Measurements from ENCODE around the gene PKD1L1. TPM values are rescaled to one million over a fixed set of nuclear protein-coding genes. Genes with fewer than 3 reads are reported as not detected.

The PKD1L1 gene
- total RNA-seq, 2 experiments from 2014 or later = 0.06 to 0.19 TPM

- Mint-ChIP-seq H3K9me3 (ENCODE audit: low read depth) (no peaks in the 10 kb centered on the region), H3K27me3 (no peaks in the 10 kb centered on the region), H3K4me3 (no peak overlapping the region), H3K4me1 (no peaks in the 10 kb centered on the region), H3K36me3 (no peaks in the 10 kb centered on the region), H3K27ac (no peak overlapping the region)
- CTCF ChIA-PET = no interaction called here
- DNase-seq = no peak
- no peak for ATAC-seq
Measured at GRCh38 chr7:47771990-47772360, 176.3 kb downstream of the PKD1L1 start.

DNA sequence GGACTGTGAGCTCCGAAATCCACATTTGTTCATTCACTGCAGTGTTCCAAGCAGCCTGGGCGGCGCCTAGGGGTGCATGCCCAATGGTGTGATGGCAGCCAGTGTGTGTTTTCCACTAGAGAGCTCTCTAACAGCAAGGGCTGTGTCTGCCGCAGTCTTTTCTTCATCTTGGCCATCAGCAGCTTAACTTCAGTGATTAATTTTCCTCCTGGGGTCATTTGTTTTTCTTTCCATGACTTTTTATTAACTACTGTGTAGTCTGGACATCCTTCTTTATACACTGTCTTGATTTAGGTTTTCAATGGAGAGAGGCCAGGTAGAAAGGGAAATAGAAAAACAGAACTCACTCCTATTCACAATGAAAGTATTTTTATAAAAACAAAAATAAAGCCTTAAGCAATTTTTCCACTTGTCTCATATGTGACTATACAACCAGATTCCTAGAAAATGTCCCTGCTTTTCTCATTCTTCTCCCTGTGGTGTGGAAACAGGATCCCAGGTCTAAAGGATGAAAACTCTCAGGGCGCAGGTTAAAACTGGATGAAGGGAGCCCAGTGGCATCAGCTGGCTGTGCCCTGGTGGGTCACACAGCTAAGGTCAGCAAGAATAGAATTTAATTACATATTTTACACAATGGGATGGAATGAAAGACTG lies 176.8 kb downstream of the PKD1L1 start:
- Mint-ChIP-seq H3K9me3 (ENCODE audit: low read depth) (no peaks in the 10 kb centered on the region), H3K36me3 (no peaks in the 10 kb centered on the region), H3K4me3 (no peak overlapping the region), H3K27me3 (no peaks in the 10 kb centered on the region), H3K4me1 (no peaks in the 10 kb centered on the region), H3K27ac (no peak overlapping the region)
- ATAC-seq = no peak
- CTCF ChIA-PET = no interaction called here
- no peak for DNase-seq

GRCh38 chr7:47766126-47766525 lies 182.1 kb downstream of the PKD1L1 start:
- H3K27ac Mint-ChIP-seq = no peak overlapping the region
- H3K27me3 Mint-ChIP-seq = no peaks in the 10 kb centered on the region
- DNase-seq (no peak), ATAC-seq (no peak)
- no peaks in the 10 kb centered on the region for H3K36me3 Mint-ChIP-seq
- CTCF ChIA-PET = no interaction called here
- H3K4me1 Mint-ChIP-seq = no peaks in the 10 kb centered on the region
- no peaks in the 10 kb centered on the region for H3K9me3 Mint-ChIP-seq (ENCODE audit: low read depth)
- H3K4me3 Mint-ChIP-seq = no peak overlapping the region

DNA sequence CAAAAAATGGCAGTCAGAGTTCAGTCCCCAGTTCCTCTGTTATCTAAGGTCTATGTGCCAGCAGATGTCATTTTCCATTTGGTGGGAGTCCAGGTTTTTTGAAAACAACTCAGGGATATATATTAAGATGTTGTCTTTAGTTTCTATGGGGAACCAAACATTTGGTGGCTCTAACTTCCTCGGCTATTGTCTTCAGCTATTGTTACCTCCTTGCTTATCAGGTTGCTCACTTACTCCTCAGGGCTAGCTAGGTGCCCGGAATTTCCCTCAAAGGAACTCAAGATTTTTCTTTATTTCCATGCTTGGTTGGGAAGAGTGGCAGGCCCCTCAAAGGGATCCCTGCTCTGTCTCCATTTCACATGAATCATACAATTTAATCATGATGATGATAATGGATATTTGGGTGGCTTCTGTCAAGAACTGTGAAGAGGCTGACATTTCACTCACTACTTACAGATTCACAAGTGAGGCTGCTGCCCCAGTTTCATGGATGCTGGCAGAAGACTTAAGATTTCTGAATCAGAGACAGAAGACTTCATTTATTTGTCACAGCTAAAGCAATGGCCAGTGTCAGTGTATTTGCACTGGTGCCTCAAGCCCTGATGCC lies 182.8 kb downstream of the PKD1L1 start:
- Mint-ChIP-seq H3K36me3 (no peaks in the 10 kb centered on the region), H3K9me3 (ENCODE audit: low read depth) (no peaks in the 10 kb centered on the region), H3K27ac (no peak overlapping the region), H3K4me1 (no peaks in the 10 kb centered on the region), H3K4me3 (no peak overlapping the region), H3K27me3 (no peaks in the 10 kb centered on the region)
- CTCF ChIA-PET = no interaction called here
- DNase-seq (no peak), ATAC-seq (no peak)

GRCh38 chr7:47764746-47765145 lies 183.5 kb downstream of the PKD1L1 start:
- Mint-ChIP-seq H3K4me3 (no peak overlapping the region), H3K27me3 (no peaks in the 10 kb centered on the region), H3K9me3 (ENCODE audit: low read depth) (no peaks in the 10 kb centered on the region), H3K4me1 (no peaks in the 10 kb centered on the region), H3K27ac (no peak overlapping the region), H3K36me3 (no peaks in the 10 kb centered on the region)
- CTCF ChIA-PET = no interaction called here
- DNase-seq (no peak), ATAC-seq (no peak)

DNA sequence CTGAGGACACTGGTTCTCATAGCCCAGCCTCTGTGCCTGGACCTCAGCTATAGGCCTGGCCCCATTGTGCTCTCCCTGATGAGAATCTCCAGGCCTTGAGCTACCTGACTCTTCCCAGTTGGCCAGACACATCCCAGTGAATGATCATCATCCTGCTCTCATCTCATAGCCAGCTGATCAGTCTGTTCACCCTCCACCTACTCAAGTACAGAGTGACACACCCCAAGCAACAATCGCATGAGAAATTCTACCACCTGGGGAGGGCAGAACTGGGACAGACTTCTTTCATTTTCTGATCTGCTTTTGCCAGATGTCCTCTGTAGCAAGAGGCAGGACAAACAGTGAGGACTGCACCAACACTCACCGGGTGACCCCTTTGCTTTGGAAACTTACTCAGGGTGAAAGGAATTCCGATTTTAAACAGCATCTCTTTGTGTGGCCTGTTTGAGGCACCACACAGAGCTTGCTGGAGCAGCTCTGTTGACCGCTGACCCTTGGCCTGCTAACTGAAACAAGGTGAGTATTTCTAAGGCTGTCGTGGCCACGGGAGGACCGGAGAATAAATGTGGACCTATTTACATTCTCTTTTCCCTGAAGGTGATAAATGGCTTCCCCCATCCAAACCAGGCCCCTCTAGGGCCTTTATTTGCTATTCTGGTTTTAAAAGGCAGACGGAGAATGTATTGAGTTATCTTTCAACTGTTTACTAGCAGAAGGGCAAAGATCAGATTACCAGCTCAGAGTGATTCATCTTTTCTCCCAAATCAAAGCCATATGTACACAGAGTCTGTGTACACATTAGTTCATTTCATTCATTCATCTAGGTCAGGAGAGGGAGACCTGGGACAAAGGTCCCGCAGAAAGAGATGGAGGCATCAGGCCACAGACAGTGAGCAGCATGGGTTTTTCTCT lies 184.9 kb downstream of the PKD1L1 start:
- no peaks in the 10 kb centered on the region for H3K4me1 Mint-ChIP-seq
- no peaks in the 10 kb centered on the region for H3K27me3 Mint-ChIP-seq
- H3K4me3 Mint-ChIP-seq = no peak overlapping the region
- H3K9me3 Mint-ChIP-seq (ENCODE audit: low read depth) = no peaks in the 10 kb centered on the region
- H3K27ac Mint-ChIP-seq = no peak overlapping the region
- no peak for DNase-seq
- no peak for ATAC-seq
- H3K36me3 Mint-ChIP-seq = no peaks in the 10 kb centered on the region
- CTCF ChIA-PET = interaction anchor here (1.2 kb wide), 1 partner anchor 12 kb away, joined by 3 read pairs; no protein-coding TSS in a partner anchor

DNA sequence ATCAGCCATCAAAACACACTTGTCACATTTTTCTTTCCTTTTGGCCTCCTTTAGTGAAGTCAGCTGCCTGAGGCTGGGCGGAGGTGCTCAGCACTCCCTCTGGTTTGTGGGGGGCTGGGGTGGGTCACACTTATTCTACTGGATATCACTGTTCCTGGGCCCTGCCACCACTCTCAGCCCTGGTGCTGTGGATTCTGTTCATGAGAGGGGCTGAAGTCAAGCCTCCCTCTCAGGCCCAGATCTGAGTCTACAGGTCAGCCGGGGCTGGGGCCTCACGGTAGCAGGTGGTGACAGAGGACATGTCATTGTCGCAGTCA lies 185.6 kb downstream of the PKD1L1 start:
- Mint-ChIP-seq H3K9me3 (ENCODE audit: low read depth) (no peaks in the 10 kb centered on the region), H3K36me3 (no peaks in the 10 kb centered on the region), H3K4me3 (no peak overlapping the region), H3K27ac (no peak overlapping the region), H3K27me3 (no peaks in the 10 kb centered on the region), H3K4me1 (no peaks in the 10 kb centered on the region)
- CTCF ChIA-PET = interaction anchor here (1.2 kb wide), 1 partner anchor 12 kb away, joined by 3 read pairs; no protein-coding TSS in a partner anchor
- ATAC-seq (no peak), DNase-seq (no peak)

DNA sequence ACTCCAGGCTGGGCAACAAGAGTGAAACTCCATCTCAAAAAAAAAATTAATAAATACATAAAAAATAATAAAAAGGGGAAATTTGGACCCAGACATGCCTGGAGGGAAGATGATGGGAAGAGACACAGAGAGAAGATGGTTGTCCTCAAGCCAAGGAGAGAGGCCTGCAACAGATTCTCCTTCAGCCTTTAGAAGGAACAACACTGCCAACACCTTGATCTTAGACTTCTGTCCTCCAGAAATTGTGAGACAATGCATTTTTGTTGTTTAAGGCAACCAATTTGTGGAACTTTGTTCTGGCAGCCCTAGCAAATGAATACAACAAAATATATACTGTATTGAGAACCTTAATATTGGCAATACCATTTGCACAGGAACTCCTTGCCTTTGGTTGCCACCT lies 186.1 kb downstream of the PKD1L1 start:
- CTCF ChIA-PET = no interaction called here

GRCh38 chr7:47759056-47759706 lies 189.1 kb downstream of the PKD1L1 start:
- CTCF ChIA-PET = no interaction called here
- Mint-ChIP-seq H3K36me3 (no peaks in the 10 kb centered on the region), H3K27ac (no peak overlapping the region), H3K4me3 (no peak overlapping the region), H3K4me1 (no peaks in the 10 kb centered on the region), H3K9me3 (ENCODE audit: low read depth) (no peaks in the 10 kb centered on the region), H3K27me3 (no peaks in the 10 kb centered on the region)
- ATAC-seq (no peak), DNase-seq (no peak)

More for the DNA sequence above, 186.1 kb downstream of the PKD1L1 start:
- no peaks in the 10 kb centered on the region for H3K36me3 Mint-ChIP-seq
- H3K4me1 Mint-ChIP-seq = no peaks in the 10 kb centered on the region
- H3K27ac Mint-ChIP-seq = no peak overlapping the region
- DNase-seq (no peak), ATAC-seq (no peak)
- H3K9me3 Mint-ChIP-seq (ENCODE audit: low read depth) = no peaks in the 10 kb centered on the region
- no peak overlapping the region for H3K4me3 Mint-ChIP-seq
- no peaks in the 10 kb centered on the region for H3K27me3 Mint-ChIP-seq

DNA sequence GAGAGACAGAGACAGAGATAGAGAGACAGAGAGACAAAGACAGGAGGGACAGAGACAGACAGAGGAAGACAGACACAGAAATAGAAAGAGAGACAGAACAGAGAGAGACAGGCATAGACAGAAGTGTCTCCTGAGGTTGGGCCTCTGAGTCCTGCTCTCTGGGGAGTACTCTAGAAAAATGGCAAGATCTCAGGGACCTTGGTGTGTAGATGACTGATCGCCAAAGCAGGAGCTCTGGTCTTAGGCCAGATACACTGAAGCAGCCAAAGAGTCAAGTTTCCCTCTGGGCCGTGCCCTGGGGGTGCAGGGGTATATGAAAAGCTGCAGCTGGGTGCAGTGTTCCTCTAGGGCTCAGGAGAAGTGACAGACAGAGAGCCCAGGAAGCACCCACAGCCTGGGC lies 189.7 kb downstream of the PKD1L1 start:
- no peak for ATAC-seq
- Mint-ChIP-seq H3K36me3 (no peaks in the 10 kb centered on the region), H3K4me1 (no peaks in the 10 kb centered on the region), H3K27me3 (no peaks in the 10 kb centered on the region), H3K9me3 (ENCODE audit: low read depth) (no peaks in the 10 kb centered on the region), H3K27ac (no peak overlapping the region), H3K4me3 (no peak overlapping the region)
- CTCF ChIA-PET = no interaction called here
- no peak for DNase-seq

DNA sequence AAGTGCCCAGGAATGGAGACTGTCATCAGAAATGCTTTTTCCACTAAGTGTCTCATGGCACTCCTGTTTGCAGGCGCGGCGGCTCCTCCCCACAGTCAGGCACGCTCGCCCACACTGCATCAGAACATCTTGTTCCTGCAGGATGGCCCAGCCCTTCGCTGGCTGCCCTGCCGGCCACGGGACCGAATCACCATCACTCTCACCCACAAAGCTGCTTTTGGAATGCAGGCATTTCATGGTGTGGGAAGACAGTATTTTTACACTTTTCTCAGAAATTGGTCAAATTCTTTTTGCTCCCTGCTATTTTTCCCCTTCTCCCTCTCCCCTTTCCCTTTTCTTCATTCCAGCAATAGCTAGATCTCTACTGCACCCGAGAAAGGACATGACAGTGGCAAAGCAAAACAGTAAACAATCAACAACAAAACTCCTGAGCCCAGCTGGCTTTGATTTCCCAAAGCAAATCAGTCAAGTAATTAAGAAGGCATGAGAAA lies 190.3 kb downstream of the PKD1L1 start:
- no peaks in the 10 kb centered on the region for H3K27me3 Mint-ChIP-seq
- DNase-seq (no peak), ATAC-seq (no peak)
- no peaks in the 10 kb centered on the region for H3K36me3 Mint-ChIP-seq
- H3K4me3 Mint-ChIP-seq = no peak overlapping the region
- CTCF ChIA-PET = no interaction called here
- H3K9me3 Mint-ChIP-seq (ENCODE audit: low read depth) = no peaks in the 10 kb centered on the region
- H3K4me1 Mint-ChIP-seq = no peaks in the 10 kb centered on the region
- no peak overlapping the region for H3K27ac Mint-ChIP-seq

- no peak for ATAC-seq
Measured at GRCh38 chr7:47756636-47757035, 191.6 kb downstream of the PKD1L1 start.

DNA sequence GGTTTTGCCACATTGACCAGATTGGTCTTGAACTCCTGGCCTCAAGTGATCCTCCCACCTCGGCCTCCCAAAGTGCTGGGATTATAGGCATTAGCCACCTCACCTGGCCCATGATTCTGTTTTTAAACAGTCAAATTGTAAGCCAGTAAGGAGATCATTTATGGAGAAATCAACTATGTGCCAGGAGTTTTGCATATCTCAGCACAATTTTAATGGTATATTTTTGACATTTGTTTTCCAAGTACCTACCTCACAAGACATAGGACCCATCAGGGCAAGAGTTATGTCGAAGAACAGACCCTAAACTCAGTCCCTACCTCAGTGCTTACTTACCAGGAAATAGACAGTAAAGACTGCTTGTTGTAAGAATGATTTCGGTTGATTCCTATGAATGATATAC lies 193.0 kb downstream of the PKD1L1 start:
- no peak for DNase-seq
- Mint-ChIP-seq H3K9me3 (ENCODE audit: low read depth) (no peaks in the 10 kb centered on the region), H3K27ac (no peak overlapping the region), H3K4me3 (no peak overlapping the region), H3K27me3 (no peaks in the 10 kb centered on the region), H3K4me1 (peaks cover 3% of the 10 kb centered on the region), H3K36me3 (no peaks in the 10 kb centered on the region)
- no peak for ATAC-seq
- CTCF ChIA-PET = no interaction called here

More at GRCh38 chr7:47756636-47757035, 191.6 kb downstream of the PKD1L1 start:
- H3K27ac Mint-ChIP-seq = no peak overlapping the region
- H3K4me3 Mint-ChIP-seq = no peak overlapping the region
- H3K9me3 Mint-ChIP-seq (ENCODE audit: low read depth) = no peaks in the 10 kb centered on the region
- H3K4me1 Mint-ChIP-seq = no peaks in the 10 kb centered on the region
- DNase-seq = no peak
- no peaks in the 10 kb centered on the region for H3K36me3 Mint-ChIP-seq
- CTCF ChIA-PET = no interaction called here
- no peaks in the 10 kb centered on the region for H3K27me3 Mint-ChIP-seq
